Stimulated activated CD4-positive, alpha-beta T cell treated with anti-CD3 and anti-CD28 coated beads, Interleukin-4, amount 100 ng/mL, for 24 hours (primary cell): ENCODE data around the gene PPIAL4G.
"Not testable (repeated sequence)": the region's sequence is repeated elsewhere in the genome, so short reads cannot be mapped to it uniquely, and the experiment has no call there.

Experiments
- DNase-seq: peaks from one replicate; pipeline ENCODE4 v3.0.0-alpha.2; 2020

PPIAL4G gene

GRCh38 chr1:148483029-148483428 is at the start of gene PPIAL4G:
Gene PPIAL4G (minus strand): TSS chr1:148483302. CDS start chr1:148483252, 50 bp downstream.
- DNase-seq, result not testable (repeated sequence)

GRCh38 chr1:148532158-148532557 is 49.1 kb upstream of the PPIAL4G start:
- DNase-seq, result not testable (repeated sequence)

- DNase-seq, result peak; percentile 78
These were observed 46.0 kb upstream of the PPIAL4G start for GRCh38 chr1:148529101-148529567.

- DNase-seq, result not testable (repeated sequence)
These were observed 45.5 kb upstream of the PPIAL4G start for GRCh38 chr1:148528591-148528990.

- DNase-seq, result not testable (repeated sequence)
These were observed 43.5 kb upstream of the PPIAL4G start for GRCh38 chr1:148526587-148526986.

GRCh38 chr1:148523205-148524144 is 40.4 kb upstream of the PPIAL4G start:
- not testable (repeated sequence) for DNase-seq

GRCh38 chr1:148522561-148523204 is 39.6 kb upstream of the PPIAL4G start:
- peak; percentile 96 for DNase-seq

GRCh38 chr1:148522072-148522471 is 39.0 kb upstream of the PPIAL4G start:
- DNase-seq, result peak; percentile 85

GRCh38 chr1:148514310-148514709 is 31.2 kb upstream of the PPIAL4G start:
- DNase-seq, result not testable (repeated sequence)

GRCh38 chr1:148512571-148513184 is 29.6 kb upstream of the PPIAL4G start:
- not testable (repeated sequence) for DNase-seq

- not testable (repeated sequence) for DNase-seq
These were observed 10.8 kb upstream of the PPIAL4G start for GRCh38 chr1:148493933-148494332.

- DNase-seq, result peak; percentile 13
These were observed 2.0 kb downstream of the PPIAL4G start for GRCh38 chr1:148481134-148481533.

GRCh38 chr1:148459694-148460093 is 23.4 kb downstream of the PPIAL4G start:
- not testable (repeated sequence) for DNase-seq

- peak; percentile 40 for DNase-seq
These were observed 24.1 kb downstream of the PPIAL4G start for GRCh38 chr1:148458901-148459581.

GRCh38 chr1:148458398-148458797 is 24.7 kb downstream of the PPIAL4G start:
- DNase-seq, result peak; percentile 60

GRCh38 chr1:148452845-148453244 is 30.3 kb downstream of the PPIAL4G start:
- not testable (repeated sequence) for DNase-seq

- DNase-seq, result not testable (repeated sequence)
These were observed 43.3 kb downstream of the PPIAL4G start for GRCh38 chr1:148439654-148440325.

GRCh38 chr1:148435406-148435805 is 47.7 kb downstream of the PPIAL4G start:
- DNase-seq, result no peak

GRCh38 chr1:148434832-148435231 is 48.3 kb downstream of the PPIAL4G start:
- DNase-seq, result no peak

GRCh38 chr1:148432916-148433317 is 50.2 kb downstream of the PPIAL4G start:
- not testable (repeated sequence) for DNase-seq
